Measurements from ENCODE around the gene ATXN2. TPM values are rescaled to one million over a fixed set of nuclear protein-coding genes. Genes with fewer than 3 reads are reported as not detected.
"Not testable (repeated sequence)": the region's sequence is repeated elsewhere in the genome, so short reads cannot be mapped to it uniquely, and the experiment has no call there.

ATXN2 gene
- total RNA-seq, 1 donor from 2014 or later = 41.6 TPM

- intact Hi-C loops (cut with micrococcal nuclease) = loop anchor here (5.0 kb wide), 1 partner anchor 805 kb away; the partner anchor contains the start of gene RPL6
Measured at GRCh38 chr12:111602348-111602747, 3.2 kb upstream of the ATXN2 start.

- intact Hi-C loops (cut with micrococcal nuclease) = loop anchor here (2.0 to 5.0 kb wide), 2 partner anchors 196 to 806 kb away; partner anchors contain the start of genes RPL6 and SH2B3
Measured at GRCh38 chr12:111600986-111601385, 1.9 kb upstream of the ATXN2 start.

DNA sequence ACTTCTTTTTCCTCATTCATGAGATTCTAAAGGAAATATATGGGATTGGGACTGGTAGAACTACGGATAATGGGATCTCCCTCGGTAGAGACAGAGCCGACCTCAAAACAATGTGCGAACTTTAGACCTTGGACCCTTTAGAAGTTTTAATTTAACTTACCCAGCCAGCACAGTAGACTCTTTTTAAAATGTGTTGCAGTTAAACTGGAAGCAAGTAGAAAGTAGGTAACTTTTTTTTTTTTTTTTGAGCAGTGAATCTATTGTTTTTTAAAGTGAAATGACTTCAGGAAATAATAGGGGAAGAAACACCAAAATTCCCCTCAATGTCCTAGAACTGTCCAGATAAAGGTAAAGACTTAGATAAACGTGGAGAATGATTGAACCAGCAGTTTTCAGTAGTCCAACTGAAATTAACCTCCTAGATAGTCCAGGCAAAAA, 1.1 kb upstream of the ATXN2 start:
- intact Hi-C loops (cut with micrococcal nuclease) = loop anchor here (2.0 to 5.0 kb wide), 2 partner anchors 195 to 807 kb away; partner anchors contain the start of genes RPL6 and SH2B3

- intact Hi-C loops (cut with micrococcal nuclease) = loop anchor here (1.0 to 5.0 kb wide), 6 partner anchors 52 to 808 kb away; partner anchors contain the start of genes BRAP, ERP29, RPL6 and SH2B3
Measured at GRCh38 chr12:111599453-111600204, 514 bp upstream of the ATXN2 start.

DNA sequence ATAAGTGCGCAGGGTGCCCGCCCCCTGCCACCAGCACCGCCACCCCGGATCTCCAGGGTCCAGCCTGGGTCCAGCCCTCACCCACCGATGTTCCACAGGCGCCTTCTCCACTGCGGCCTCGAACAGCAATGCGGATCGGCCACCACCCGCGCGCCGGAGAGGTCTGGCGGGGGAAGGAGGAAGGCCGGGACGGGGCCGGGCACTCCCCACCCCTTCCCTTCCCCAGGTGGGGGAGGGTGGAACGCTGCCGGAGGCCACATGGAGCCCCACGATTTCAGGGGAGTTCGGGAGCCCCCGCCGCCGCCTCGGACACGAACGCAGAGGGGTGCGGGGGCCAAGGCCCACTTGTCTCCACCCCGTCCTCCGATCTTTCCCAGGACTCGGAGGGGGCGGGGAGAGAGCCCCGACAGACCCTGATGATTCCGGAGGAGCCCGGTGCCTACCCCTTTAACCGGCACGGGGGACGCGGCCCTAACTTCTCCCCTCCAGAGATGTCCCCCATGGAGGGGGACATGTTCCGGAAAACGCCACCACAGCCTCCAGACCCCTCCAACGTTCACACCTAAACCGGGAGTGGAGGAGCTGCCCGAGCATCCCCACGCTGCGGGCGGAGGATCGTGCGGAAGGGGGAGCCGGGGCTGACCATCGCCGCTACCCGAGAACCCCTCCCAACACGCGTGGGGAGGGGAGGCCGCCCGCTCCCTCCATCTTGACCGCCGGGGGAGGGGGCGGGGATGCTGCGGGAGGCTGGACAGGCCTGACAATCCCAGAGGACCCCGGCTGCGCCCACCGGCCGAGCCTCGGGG, 1.1 kb downstream of the ATXN2 start:
- intact Hi-C loops (cut with micrococcal nuclease) = loop anchor here (2.0 to 5.0 kb wide), 5 partner anchors 51 to 415 kb away; partner anchors contain the start of genes ERP29, MAPKAPK5, PHETA1 and TMEM116

GRCh38 chr12:111596985-111597830, 1.9 kb downstream of the ATXN2 start:
- intact Hi-C loops (cut with micrococcal nuclease) = loop anchor here (2.0 to 5.0 kb wide), 3 partner anchors 50 to 246 kb away; partner anchors contain the start of genes MAPKAPK5 and PHETA1

GRCh38 chr12:111595341-111595835, 3.7 kb downstream of the ATXN2 start:
- intact Hi-C loops (cut with micrococcal nuclease) = loop anchor here (5.0 kb wide), 1 partner anchor 48 kb away; no protein-coding TSS in a partner anchor

DNA sequence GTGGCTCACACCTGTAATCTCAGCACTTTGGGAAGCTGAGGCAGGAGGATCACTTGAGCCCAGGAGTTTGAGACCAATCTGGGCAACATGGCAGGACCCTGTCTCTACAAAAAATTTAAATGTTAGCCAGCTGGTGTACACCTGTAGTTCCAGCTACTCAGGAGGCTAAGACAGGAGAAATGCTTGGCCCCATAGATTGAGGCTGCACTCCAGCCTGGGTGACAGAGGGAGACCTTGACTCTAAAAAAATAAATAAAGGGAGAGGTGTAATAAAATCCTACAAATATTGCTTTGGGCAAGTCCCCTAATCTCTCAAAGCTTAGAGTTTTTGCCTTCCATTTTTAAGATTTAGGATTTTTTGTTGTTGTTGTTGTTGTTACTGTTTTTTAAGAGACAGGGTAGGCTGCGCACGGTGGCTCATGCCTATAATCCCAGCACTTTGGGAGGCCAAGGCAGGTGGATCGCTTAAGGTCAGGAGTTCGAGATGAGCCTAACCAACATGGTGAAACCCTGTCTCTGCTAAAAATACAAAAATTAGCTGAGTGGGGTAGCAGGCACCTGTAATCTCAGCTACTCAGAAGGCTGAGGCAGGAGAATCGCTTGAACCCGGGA, 7.6 kb downstream of the ATXN2 start:
- intact Hi-C loops (cut with micrococcal nuclease) = not testable (repeated sequence)

- intact Hi-C loops (cut with micrococcal nuclease) = no loop called here
Measured at GRCh38 chr12:111590552-111590951, 8.6 kb downstream of the ATXN2 start.

- intact Hi-C loops (cut with micrococcal nuclease) = no loop called here
Measured at GRCh38 chr12:111589601-111590000, 9.5 kb downstream of the ATXN2 start.

- intact Hi-C loops (cut with micrococcal nuclease) = no loop called here
Measured at GRCh38 chr12:111588010-111588409, 11.1 kb downstream of the ATXN2 start.

DNA sequence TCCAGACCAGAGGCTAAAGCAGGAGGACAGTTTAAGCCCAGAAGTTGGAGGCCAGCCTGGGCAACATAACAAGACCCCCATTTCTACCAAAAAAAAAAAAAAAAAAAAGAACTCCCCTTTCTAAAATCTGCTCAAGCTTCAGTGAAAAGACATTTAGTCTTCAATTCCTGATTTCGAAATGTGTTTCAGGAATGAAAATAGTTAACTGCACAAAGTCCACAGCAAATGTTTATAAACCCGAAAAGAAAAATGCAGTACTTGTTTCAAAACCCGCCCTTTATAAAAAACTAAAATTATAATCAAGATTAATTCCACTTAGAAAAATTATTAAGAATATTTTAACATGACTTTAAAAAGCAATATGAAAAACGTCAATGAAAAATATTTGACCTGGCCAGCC, 12.1 kb downstream of the ATXN2 start:
- intact Hi-C loops (cut with micrococcal nuclease) = no loop called here

DNA sequence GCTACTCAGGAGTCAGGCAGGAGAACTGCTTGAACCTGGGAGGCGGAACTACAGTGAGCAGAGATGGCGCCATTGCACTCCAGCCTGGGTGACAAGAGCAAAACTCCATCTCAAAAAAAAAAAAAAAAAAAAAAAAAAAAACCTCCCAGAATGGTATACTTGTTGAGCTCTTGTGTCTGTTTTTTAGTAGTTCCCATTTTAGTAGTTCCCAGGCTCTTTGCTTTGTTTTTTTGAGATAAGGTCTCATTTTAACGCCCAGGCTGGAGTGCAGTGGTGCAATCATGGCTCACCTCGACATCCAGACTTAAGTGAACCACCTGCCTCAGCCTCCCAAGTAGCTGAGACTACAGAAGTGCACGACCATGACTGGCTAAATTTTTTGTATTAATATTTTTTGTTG, 13.4 kb downstream of the ATXN2 start:
- intact Hi-C loops (cut with micrococcal nuclease) = no loop called here

GRCh38 chr12:111584959-111585358, 14.2 kb downstream of the ATXN2 start:
- intact Hi-C loops (cut with micrococcal nuclease) = no loop called here

- intact Hi-C loops (cut with micrococcal nuclease) = not testable (repeated sequence)
Measured at GRCh38 chr12:111583506-111583905, 15.6 kb downstream of the ATXN2 start.

- intact Hi-C loops (cut with micrococcal nuclease) = no loop called here
Measured at GRCh38 chr12:111582133-111582747, 16.9 kb downstream of the ATXN2 start.

GRCh38 chr12:111581434-111582132, 17.5 kb downstream of the ATXN2 start:
- intact Hi-C loops (cut with micrococcal nuclease) = no loop called here

- intact Hi-C loops (cut with micrococcal nuclease) = no loop called here
Measured at GRCh38 chr12:111580737-111581136, 18.4 kb downstream of the ATXN2 start.

DNA sequence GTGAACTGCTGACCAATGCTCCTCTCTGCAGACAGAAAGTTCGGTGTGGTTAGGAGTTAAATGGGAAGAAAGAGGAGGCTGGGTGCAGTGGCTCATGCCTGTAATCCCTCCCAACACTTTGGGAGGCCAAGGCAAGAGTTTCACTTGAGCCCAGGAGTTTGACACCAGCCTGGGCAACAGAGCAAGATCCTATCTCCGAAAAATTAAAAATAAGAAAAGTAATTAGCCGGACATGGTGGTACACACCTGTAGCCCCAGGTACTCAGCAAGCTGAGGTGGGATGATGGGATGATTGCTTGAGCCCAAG, 19.0 kb downstream of the ATXN2 start:
- intact Hi-C loops (cut with micrococcal nuclease) = no loop called here

Measured in T-helper 1 cell treated with Interleukin-12 subunit alpha and Interleukin-12 subunit beta and Interleukin-4 antibody, amounts not matched to agents 30 ng/mL and 1 ng/mL, for 36 hours (primary cell).